GM12864 (cell line): ENCODE measurements around the gene DLGAP1.

Source experiments
- DNase-seq: peaks from one replicate; pipeline ENCODE4 v3.0.0-alpha.2; 2011; ENCODE audit warnings: low read depth
- H3K4me3 ChIP-seq: 2 replicates; pipeline ENCODE4 v1.5.1; 2011; ENCODE audit warnings: mild to moderate bottlenecking, low read depth, low read length, control low read depth
- TF ChIP-seq, protein P1 (sequence below): IDR thresholded peaks from 2 replicates; pipeline ENCODE4 v1.5.1; 2011; ENCODE audit warnings: low read depth, mild to moderate bottlenecking, moderate library complexity, low read length, control low read depth, inconsistent platforms; ENCODE audit errors: missing control alignments

The DLGAP1 gene

DNA sequence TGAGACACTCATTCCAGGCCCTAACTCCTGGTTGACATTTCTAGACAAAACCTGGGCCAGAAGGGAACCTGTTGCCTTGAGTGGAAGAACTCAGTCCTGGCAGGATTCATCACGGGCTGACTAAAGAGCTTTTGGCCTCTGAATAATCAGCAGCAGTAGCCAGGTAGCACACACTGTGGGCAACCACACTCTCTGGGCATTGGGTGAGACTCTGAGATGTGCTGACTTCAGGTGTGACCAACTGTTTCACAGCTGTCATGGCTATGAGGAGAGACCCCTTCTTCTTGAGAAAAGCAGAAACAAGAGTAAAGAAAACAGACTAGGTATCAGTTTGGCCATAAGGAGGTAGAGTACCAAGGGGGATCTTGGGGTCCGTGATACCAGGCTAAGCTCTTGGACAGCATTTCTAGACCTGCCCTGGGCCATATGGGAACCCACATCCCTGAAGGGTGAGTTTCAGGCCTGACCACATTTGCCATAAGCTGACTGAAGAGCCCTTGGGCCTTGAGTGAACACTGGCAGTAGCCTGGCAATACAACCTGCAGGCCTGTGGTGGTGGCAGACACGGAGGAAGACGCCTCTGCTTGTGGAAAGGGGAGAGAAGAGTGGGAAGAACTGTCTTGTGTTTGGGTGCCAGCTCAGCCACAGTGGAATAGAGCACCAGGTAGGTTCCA is 230.9 kb downstream of the DLGAP1 start:
- no peak for DNase-seq
- TF ChIP-seq, protein P1, sequence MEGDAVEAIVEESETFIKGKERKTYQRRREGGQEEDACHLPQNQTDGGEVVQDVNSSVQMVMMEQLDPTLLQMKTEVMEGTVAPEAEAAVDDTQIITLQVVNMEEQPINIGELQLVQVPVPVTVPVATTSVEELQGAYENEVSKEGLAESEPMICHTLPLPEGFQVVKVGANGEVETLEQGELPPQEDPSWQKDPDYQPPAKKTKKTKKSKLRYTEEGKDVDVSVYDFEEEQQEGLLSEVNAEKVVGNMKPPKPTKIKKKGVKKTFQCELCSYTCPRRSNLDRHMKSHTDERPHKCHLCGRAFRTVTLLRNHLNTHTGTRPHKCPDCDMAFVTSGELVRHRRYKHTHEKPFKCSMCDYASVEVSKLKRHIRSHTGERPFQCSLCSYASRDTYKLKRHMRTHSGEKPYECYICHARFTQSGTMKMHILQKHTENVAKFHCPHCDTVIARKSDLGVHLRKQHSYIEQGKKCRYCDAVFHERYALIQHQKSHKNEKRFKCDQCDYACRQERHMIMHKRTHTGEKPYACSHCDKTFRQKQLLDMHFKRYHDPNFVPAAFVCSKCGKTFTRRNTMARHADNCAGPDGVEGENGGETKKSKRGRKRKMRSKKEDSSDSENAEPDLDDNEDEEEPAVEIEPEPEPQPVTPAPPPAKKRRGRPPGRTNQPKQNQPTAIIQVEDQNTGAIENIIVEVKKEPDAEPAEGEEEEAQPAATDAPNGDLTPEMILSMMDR, result no peak

GRCh38 chr18:4211111-4211837 is 243.8 kb downstream of the DLGAP1 start:
- TF ChIP-seq, protein P1, result no peak
- no peak overlapping the region for H3K4me3 ChIP-seq
- DNase-seq, result no peak

More for the DNA sequence above, 230.9 kb downstream of the DLGAP1 start:
- H3K4me3 ChIP-seq, result no peak overlapping the region

- H3K4me3 ChIP-seq, result no peak overlapping the region
- TF ChIP-seq, protein P1, result no peak
- no peak for DNase-seq
Measured at GRCh38 chr18:4208366-4208765, 246.7 kb downstream of the DLGAP1 start.

DNA sequence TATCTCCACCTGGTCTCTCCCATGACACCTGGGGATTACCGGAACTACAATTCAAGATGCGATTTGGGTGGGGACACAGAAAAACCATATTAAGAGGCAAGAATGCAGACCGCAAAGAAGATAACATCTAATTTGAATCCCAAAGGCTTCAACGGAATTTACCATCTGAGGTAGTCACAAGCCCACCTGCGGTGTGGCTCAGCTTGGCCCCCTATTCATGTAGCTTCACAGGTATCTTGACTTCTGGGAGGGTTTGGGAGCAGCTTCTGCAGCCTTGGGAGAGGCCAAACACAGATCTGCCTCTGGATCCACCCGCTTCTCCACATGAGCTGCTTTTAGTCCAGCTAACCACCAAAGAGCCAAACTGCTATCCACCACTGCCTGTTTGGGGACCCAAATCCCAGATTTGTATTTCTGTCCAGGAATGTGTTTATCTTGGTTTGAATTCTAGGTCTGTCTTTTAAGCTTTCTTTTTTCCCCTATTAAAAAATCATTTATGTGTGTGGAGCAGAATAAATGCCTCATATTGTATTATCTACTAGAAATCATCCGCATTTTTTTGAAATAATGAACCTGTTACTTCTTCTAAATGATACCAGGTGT is 247.6 kb downstream of the DLGAP1 start:
- H3K4me3 ChIP-seq, result no peak overlapping the region
- no peak for DNase-seq
- TF ChIP-seq, protein P1, result no peak

DNA sequence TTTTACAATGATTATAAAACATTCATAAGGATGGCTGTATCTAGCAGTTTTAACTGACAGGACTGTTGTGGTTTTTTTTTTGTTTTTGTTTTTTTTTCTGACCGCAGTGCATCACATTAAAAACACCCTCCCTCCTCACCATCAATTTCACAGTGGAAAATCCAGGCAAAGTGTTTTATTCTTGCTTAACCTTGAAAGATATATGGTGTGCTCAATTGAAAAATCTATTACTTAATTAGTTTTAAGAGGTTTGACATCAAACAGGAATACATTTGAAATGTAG is 250.7 kb downstream of the DLGAP1 start:
- TF ChIP-seq, protein P1, result no peak
- no peak overlapping the region for H3K4me3 ChIP-seq
- no peak for DNase-seq

DNA sequence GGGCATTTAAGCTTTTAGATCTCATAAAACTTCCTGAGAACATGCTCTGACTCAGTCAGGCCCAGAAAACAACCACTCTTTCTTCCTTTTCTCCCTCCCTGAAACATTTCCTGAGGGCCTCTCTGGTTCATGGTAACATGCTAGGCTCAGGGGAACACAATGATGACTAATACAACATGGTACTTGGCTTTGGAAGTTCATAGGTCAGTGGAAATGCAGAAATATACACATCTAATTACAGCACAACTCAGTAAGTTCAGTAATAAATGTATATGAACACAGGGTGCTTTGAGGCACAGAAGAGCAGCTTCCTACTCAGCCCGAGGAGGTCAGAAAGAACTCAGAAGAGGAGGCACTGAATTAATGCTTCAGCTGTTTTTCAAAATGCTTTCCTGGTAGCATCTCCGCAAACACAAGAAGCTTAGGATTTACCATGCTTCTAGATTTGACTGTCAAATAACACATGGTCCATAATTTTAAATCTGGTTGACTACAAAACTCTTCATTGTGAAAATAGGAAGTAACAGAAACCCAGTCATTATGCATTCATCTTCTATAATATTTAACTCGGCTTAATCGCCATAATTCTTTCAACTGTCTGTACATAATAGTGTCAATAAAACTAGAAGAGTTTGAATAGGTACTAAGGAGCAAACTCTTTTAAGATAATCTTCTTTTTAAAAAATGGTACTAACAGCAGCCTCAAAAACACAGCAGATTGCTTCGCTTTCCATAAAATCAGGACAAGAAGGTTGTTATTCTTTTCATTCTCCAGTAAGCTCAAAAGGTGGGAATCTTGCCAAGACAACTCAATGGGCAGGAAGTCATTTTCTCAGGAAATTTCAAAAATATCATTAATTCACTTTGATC is 251.3 kb downstream of the DLGAP1 start:
- TF ChIP-seq, protein P1, result no peak
- no peak overlapping the region for H3K4me3 ChIP-seq
- no peak for DNase-seq
